Skeletal muscle satellite cell (primary cell): ENCODE measurements around the gene EDN1.
"Not testable (repeated sequence)": the region's sequence is repeated elsewhere in the genome, so short reads cannot be mapped to it uniquely, and the experiment has no call there.

Source experiments
- H3K27me3 ChIP-seq: 2 replicates; pipeline ENCODE4 v1.7.0; 2013; ENCODE audit warnings: low read length; ENCODE audit not compliant: control insufficient read depth, insufficient read depth
- H3K36me3 ChIP-seq: 2 replicates; pipeline ENCODE4 v1.7.0; 2013; ENCODE audit warnings: mild to moderate bottlenecking, control low read depth, low read length; ENCODE audit not compliant: insufficient read depth
- H3K4me1 ChIP-seq: 2 replicates; pipeline ENCODE4 v1.7.0; 2013; ENCODE audit warnings: low read length; ENCODE audit not compliant: control insufficient read depth, insufficient read depth
- H3K4me2 ChIP-seq: 2 replicates; pipeline ENCODE4 v1.7.0; 2013; ENCODE audit warnings: mild to moderate bottlenecking, low read length
- H3K4me3 ChIP-seq: 2 replicates; pipeline ENCODE4 v1.7.0; 2013; ENCODE audit warnings: low read length
- H3K9ac ChIP-seq: 2 replicates; pipeline ENCODE4 v1.7.0; 2013; ENCODE audit warnings: mild to moderate bottlenecking, low read depth, low read length, moderate library complexity
- H3K9me3 ChIP-seq: replicated peaks from 2 replicates; pipeline ENCODE4 v1.7.0; 2013; ENCODE audit warnings: mild to moderate bottlenecking, control low read depth, low read length

Gene EDN1

GRCh38 chr6:12315292-12316081, 25.3 kb downstream of the EDN1 start:
- Histone ChIP-seq H3K4me1 (peaks cover 12% of the 10 kb centered on the region), H3K9ac (no peak overlapping the region), H3K9me3 (no peaks in the 10 kb centered on the region), H3K36me3 (no peaks in the 10 kb centered on the region), H3K4me3 (no peak overlapping the region), H3K27me3 (no peaks in the 10 kb centered on the region), H3K4me2 (no peak overlapping the region)

GRCh38 chr6:12318749-12319148, 28.6 kb downstream of the EDN1 start:
- Histone ChIP-seq H3K4me3 (no peak overlapping the region), H3K36me3 (no peaks in the 10 kb centered on the region), H3K27me3 (no peaks in the 10 kb centered on the region), H3K9me3 (no peaks in the 10 kb centered on the region), H3K9ac (no peak overlapping the region), H3K4me2 (no peak overlapping the region), H3K4me1 (peaks cover 11% of the 10 kb centered on the region)

GRCh38 chr6:12320074-12320473, 29.9 kb downstream of the EDN1 start:
- H3K4me2 ChIP-seq, H3K27me3 ChIP-seq, H3K36me3 ChIP-seq, H3K4me3 ChIP-seq, H3K9ac ChIP-seq, H3K9me3 ChIP-seq: not testable (repeated sequence)
- H3K4me1 ChIP-seq: peaks cover 11% of the 10 kb centered on the region

GRCh38 chr6:12324099-12324498, 33.9 kb downstream of the EDN1 start:
- H3K4me3 ChIP-seq: no peak overlapping the region
- no peaks in the 10 kb centered on the region for H3K27me3 ChIP-seq
- no peaks in the 10 kb centered on the region for H3K9me3 ChIP-seq
- peaks cover 16% of the 10 kb centered on the region for H3K4me1 ChIP-seq
- H3K36me3 ChIP-seq: no peaks in the 10 kb centered on the region
- peak overlapping the region; percentile 36 for H3K9ac ChIP-seq
- peak overlapping the region; percentile 32 for H3K4me2 ChIP-seq

GRCh38 chr6:12324748-12325147, 34.6 kb downstream of the EDN1 start:
- Histone ChIP-seq H3K9ac (peak overlapping the region; percentile 36), H3K9me3 (no peaks in the 10 kb centered on the region)

GRCh38 chr6:12325872-12326271, 35.7 kb downstream of the EDN1 start:
- Histone ChIP-seq H3K9me3 (no peaks in the 10 kb centered on the region), H3K9ac (no peak overlapping the region), H3K4me3 (no peak overlapping the region), H3K4me2 (no peak overlapping the region), H3K36me3 (no peaks in the 10 kb centered on the region), H3K4me1 (peaks cover 16% of the 10 kb centered on the region), H3K27me3 (no peaks in the 10 kb centered on the region)

More at GRCh38 chr6:12324748-12325147, 34.6 kb downstream of the EDN1 start:
- Histone ChIP-seq H3K27me3 (no peaks in the 10 kb centered on the region), H3K4me1 (peaks cover 16% of the 10 kb centered on the region), H3K4me3 (no peak overlapping the region), H3K36me3 (no peaks in the 10 kb centered on the region), H3K4me2 (no peak overlapping the region)

GRCh38 chr6:12327391-12327790, 37.2 kb downstream of the EDN1 start:
- H3K4me3 ChIP-seq: no peak overlapping the region
- H3K9ac ChIP-seq: no peak overlapping the region
- no peaks in the 10 kb centered on the region for H3K9me3 ChIP-seq
- H3K4me2 ChIP-seq: no peak overlapping the region
- peaks cover 16% of the 10 kb centered on the region for H3K4me1 ChIP-seq
- H3K36me3 ChIP-seq: no peaks in the 10 kb centered on the region
- H3K27me3 ChIP-seq: no peaks in the 10 kb centered on the region

- Histone ChIP-seq H3K4me1 (peaks cover 16% of the 10 kb centered on the region), H3K27me3 (no peaks in the 10 kb centered on the region), H3K4me3 (no peak overlapping the region), H3K36me3 (no peaks in the 10 kb centered on the region), H3K9me3 (no peaks in the 10 kb centered on the region), H3K9ac (no peak overlapping the region), H3K4me2 (no peak overlapping the region)
Observed at GRCh38 chr6:12327988-12328387, 37.8 kb downstream of the EDN1 start.

- Histone ChIP-seq H3K36me3 (no peaks in the 10 kb centered on the region), H3K27me3 (no peaks in the 10 kb centered on the region), H3K9ac (no peak overlapping the region), H3K4me1 (peaks cover 16% of the 10 kb centered on the region), H3K4me2 (no peak overlapping the region), H3K9me3 (no peaks in the 10 kb centered on the region), H3K4me3 (no peak overlapping the region)
Observed at GRCh38 chr6:12328701-12329100, 38.5 kb downstream of the EDN1 start.

- Histone ChIP-seq H3K4me1 (peaks cover 5% of the 10 kb centered on the region), H3K4me2 (no peak overlapping the region), H3K4me3 (no peak overlapping the region), H3K9me3 (no peaks in the 10 kb centered on the region), H3K9ac (no peak overlapping the region), H3K36me3 (no peaks in the 10 kb centered on the region), H3K27me3 (no peaks in the 10 kb centered on the region)
Observed at GRCh38 chr6:12331474-12331873, 41.3 kb downstream of the EDN1 start.

- H3K27me3 ChIP-seq: no peaks in the 10 kb centered on the region
- H3K9me3 ChIP-seq: no peaks in the 10 kb centered on the region
- H3K4me2 ChIP-seq: no peak overlapping the region
- no peaks in the 10 kb centered on the region for H3K36me3 ChIP-seq
- no peak overlapping the region for H3K9ac ChIP-seq
- no peak overlapping the region for H3K4me3 ChIP-seq
- H3K4me1 ChIP-seq: peaks cover 5% of the 10 kb centered on the region
Observed at GRCh38 chr6:12331951-12332749, 42.0 kb downstream of the EDN1 start.

- not testable (repeated sequence) for H3K4me2 ChIP-seq, H3K9me3 ChIP-seq, H3K9ac ChIP-seq, H3K4me1 ChIP-seq, H3K36me3 ChIP-seq, H3K27me3 ChIP-seq, H3K4me3 ChIP-seq
Observed at GRCh38 chr6:12332750-12333079, 42.6 kb downstream of the EDN1 start.
